ENCODE measurements around the gene CADM1.

DNA sequence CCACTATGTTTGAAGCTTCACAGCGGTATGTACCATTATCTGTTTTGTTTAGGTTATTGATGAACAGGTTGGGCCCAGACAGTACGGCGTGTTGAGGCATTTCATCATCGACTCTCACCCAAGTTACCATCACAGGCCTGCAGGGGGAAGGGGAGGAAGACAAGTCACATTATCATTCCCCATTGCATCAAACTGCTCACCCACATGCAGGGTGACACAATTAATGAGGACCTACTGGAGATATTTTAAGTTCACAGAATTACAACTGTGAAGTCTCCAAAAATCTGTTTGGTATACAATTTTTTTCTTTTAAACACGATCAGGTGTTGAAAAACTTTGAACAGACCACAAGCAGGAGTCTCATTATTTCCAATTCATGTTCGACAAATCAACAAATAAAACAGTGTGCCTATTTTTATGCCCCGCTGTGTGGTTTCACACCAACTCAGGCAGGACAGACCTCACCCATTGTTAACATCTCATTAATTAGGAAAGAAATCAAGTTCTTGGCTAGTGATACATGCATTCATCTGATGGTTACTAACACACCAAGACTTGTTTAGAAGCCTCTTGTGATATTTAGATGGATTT is 289.5 kb downstream of the CADM1 start:
- TF ChIP-seq, protein P1, sequence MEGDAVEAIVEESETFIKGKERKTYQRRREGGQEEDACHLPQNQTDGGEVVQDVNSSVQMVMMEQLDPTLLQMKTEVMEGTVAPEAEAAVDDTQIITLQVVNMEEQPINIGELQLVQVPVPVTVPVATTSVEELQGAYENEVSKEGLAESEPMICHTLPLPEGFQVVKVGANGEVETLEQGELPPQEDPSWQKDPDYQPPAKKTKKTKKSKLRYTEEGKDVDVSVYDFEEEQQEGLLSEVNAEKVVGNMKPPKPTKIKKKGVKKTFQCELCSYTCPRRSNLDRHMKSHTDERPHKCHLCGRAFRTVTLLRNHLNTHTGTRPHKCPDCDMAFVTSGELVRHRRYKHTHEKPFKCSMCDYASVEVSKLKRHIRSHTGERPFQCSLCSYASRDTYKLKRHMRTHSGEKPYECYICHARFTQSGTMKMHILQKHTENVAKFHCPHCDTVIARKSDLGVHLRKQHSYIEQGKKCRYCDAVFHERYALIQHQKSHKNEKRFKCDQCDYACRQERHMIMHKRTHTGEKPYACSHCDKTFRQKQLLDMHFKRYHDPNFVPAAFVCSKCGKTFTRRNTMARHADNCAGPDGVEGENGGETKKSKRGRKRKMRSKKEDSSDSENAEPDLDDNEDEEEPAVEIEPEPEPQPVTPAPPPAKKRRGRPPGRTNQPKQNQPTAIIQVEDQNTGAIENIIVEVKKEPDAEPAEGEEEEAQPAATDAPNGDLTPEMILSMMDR (conservative IDR thresholded peaks at IDR 0.05 in 1 of 2, IDR thresholded peaks at IDR 0.05 in 1 of 2; ENCODE audit: extremely low read depth in 1 of 2, insufficient read depth in 1 of 2, low read depth in 1 of 2, low read length in 2 of 2), result no peak
- TF ChIP-seq EZH2 (IDR thresholded peaks at IDR 0.05; ENCODE audit: borderline replicate concordance, low read length), result no peak
